Lower leg skin (tissue), 3 donors: ENCODE results near the gene TEX9.
"Not testable (repeated sequence)": the region's sequence is repeated elsewhere in the genome, so short reads cannot be mapped to it uniquely, and the experiment has no call there.

Experiments
- POLR2A ChIP-seq, 2 donors: fragments of 450-650 bp; IDR thresholded peaks; one replicate each; pipeline ENCODE4 v1.6.1; 2016 to 2017; ENCODE audit warnings: antibody characterized with exemption in 2 of 2, mild to moderate bottlenecking in 1 of 2, moderate library complexity in 1 of 2
- TF ChIP-seq, protein P1 (sequence below), 3 donors: fragments of 450-650 bp; IDR thresholded peaks; one replicate each; pipeline ENCODE4 v1.5.1; 2016; ENCODE audit warnings: antibody characterized with exemption in 3 of 3, mild to moderate bottlenecking in 3 of 3, moderate library complexity in 2 of 3

- TF ChIP-seq, protein P1, sequence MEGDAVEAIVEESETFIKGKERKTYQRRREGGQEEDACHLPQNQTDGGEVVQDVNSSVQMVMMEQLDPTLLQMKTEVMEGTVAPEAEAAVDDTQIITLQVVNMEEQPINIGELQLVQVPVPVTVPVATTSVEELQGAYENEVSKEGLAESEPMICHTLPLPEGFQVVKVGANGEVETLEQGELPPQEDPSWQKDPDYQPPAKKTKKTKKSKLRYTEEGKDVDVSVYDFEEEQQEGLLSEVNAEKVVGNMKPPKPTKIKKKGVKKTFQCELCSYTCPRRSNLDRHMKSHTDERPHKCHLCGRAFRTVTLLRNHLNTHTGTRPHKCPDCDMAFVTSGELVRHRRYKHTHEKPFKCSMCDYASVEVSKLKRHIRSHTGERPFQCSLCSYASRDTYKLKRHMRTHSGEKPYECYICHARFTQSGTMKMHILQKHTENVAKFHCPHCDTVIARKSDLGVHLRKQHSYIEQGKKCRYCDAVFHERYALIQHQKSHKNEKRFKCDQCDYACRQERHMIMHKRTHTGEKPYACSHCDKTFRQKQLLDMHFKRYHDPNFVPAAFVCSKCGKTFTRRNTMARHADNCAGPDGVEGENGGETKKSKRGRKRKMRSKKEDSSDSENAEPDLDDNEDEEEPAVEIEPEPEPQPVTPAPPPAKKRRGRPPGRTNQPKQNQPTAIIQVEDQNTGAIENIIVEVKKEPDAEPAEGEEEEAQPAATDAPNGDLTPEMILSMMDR (IDR thresholded peaks at IDR 0.05) = not testable (repeated sequence)
- TF ChIP-seq POLR2A (IDR thresholded peaks at IDR 0.05) = not testable (repeated sequence)
These were observed 32.1 kb downstream of the TEX9 start for GRCh38 chr15:56397325-56397724.
